NCI-H2227 (cell line): Measurements from ENCODE around the gene HMG20A.

Experiments used
- DNase-seq: peaks from one replicate; lab custom pipeline; 2025; ENCODE audit not compliant: unreplicated experiment; lab: John Stamatoyannopoulos, UW

Gene HMG20A

DNA sequence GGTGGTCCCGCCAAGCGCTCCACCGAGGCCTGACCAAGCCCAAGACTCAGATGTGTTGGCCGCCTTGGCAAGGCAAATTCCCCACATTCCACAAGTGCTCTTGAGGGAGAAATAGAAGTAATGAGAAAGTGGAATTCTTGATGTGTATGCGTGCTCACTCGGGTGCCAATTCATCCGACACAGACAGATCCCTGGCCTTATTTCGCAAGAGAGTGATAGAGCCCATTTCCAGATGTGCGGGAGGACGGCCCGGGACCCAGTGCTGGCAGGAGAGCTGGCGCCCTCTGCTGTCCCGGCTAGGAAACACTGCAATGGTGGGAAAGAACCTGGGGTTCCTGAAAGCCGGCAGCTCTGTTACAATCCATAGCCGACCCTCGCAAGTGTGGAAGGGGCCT, 76.0 kb downstream of the HMG20A start:
- peak; percentile 63 for DNase-seq

DNA sequence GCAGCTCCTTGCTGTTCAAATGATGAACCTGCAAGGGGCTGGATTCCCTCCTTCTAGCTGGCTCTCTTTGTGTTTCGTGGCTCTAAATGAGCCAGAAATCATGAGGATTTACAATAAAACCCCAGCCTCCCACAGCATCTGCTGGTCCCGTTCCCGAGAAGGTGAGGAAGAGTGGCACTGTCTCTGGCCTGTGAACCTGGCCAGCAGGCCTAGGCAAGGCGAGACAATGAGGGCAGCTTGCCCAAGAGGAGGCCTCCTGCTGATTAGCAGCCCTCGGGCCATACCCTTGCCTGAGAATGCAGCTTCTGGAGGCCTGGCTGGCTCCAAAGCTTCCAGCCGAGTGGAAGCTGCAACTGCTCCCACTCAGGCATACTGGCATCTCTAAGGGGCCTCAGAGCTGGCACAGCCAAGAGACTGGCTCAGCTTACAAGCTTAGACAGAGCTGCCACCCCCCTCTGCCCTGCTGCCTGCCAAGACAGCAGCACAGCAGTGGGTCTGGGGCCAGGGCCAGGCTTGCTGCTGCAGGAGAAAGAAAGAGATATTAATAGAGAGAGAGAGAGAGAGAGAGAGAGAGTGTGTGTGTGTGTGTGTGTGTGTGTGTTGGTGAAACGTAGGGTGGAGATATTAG, 76.5 kb downstream of the HMG20A start:
- DNase-seq, result peak; percentile 52

DNA sequence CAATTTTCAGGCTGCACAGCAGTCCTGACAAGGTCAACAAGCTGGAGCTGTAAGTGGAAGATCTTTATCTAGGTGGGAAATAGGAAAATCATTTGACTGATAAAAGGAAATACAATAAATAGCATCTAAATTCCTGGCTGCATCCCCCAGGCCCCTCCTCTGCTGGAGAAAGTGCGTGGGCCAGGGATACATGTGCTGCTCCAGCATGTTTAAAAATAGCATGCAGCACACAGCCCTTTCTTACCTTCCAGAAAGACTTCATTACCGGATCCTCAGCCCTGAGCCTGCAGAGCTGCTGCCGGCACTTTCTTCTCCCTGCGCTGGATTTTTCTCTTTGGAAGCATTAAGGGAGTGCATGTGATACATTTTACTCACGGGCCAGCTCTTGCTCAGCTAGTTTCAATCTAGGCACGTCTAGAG, 77.3 kb downstream of the HMG20A start:
- peak; percentile 44 for DNase-seq

DNA sequence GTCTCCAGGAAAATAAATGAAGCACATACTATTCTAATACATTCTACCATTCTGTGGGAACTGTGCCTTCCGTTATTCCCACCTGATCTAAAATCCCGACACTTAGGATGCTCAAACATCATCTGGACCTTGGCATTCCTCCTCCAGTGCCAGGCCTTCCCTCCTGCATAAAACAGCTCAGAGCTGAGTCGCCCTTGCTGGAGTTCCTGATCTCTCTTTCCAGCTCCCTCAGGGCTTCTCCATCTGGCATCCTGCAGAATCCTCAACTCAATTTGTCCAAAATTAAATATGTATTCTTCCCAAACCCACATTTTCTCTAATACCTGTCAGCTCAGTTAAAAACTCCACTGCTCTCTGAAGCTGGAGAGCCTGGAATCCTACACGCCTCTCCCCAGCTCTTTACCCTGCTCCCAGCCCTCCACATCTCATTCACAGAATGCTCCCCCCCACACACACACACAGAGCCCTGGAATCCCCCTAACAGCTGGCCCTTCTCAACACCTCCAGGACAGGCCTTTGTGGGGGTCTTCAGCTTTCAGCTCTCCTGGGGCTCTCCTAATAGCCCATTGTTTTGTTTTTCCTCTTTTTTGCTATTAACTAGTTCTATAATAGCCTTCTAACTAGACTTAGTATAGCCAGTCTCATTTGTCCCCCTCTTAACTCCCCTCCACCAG, 78.5 kb downstream of the HMG20A start:
- no peak for DNase-seq

DNA sequence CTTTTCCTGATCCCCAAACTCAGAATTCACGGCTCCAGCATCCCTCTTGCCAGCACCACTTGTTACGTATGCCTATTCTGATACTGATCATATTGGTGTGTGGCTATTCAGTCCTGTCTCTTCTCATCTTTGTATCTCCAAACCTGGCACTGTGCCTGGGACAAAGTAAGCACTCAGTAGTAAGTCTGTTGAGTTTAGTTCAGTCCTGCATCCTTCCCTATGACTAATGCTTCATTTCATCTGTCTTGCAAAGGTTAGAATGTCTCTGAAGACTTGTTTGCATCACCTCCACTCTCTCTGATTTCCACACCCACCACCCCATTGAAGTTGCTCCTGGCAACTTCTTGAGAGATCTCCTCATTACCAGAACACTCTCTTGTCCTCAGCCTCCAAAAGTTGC, 80.3 kb downstream of the HMG20A start:
- no peak for DNase-seq

DNA sequence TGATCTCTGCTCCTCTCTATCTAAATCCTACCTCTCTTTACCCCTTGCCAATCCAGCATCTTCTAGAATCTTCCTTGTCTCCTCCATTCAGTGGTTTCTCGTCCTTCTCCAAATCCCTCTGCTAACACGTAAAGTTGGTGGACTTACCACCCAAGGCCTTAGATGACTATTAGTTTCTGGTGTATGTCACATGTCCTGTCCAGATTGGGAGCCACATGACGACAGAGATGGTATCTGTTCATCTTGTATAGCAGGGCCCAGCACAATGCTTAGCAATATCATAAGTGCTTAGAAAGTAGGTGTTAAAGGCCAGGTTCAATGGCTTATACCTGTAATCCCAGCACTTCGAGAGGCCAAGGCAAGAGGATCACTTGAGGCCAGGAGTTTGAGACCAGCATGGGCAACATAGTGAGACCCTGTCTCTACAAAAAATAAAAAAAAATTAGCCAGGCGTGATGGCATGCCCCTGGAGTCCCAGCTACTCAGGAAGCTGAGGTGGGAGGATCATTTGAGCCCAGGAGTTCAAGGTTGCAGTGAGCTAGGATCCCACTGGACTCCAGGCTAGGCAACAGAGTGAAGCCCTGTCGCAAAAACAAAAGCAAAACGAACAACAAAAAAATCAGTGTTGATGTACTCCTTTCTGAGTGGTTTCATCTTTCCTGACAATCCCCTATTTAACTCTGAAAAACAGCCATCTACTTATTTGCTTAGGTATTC, 81.8 kb downstream of the HMG20A start:
- DNase-seq, result no peak

DNA sequence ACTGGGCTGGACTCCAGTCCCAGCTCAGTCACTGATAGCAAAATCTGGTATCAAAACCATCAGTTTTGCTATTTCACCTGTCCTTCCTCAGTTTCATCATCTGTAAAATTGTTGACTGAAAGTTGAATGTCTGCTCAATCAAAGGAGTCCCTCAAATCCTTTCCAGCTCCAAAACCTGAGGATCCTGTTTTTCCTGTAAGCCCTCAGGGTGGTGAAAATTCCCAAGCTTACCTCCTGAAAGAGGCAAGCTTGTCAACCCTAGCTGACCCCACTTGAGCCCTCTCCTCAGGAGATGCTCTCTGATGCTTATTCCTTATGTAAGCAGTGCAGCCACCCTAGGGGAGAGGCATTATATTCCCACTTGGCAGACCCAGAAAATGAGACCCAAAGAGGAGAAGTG, 82.6 kb downstream of the HMG20A start:
- DNase-seq, result no peak

DNA sequence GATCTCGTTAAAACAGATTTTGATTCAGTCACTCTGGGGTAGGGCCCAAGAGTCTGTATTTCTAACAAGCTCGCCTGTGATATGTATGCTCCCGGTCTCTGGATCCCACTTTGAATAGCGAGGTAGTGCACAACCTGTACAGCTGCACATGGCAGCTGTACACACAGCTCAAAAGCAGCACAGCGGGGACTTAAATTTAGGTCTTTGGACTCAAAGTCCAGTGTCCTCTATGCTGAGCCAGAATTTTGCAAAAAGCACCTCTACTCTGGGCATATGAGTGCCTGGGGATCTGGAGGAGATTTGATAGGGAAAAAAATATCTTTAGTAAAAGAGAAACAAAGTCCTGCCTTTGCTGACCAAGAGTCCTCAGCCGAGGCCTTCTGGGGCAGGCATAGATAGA, 83.1 kb downstream of the HMG20A start:
- DNase-seq, result no peak

DNA sequence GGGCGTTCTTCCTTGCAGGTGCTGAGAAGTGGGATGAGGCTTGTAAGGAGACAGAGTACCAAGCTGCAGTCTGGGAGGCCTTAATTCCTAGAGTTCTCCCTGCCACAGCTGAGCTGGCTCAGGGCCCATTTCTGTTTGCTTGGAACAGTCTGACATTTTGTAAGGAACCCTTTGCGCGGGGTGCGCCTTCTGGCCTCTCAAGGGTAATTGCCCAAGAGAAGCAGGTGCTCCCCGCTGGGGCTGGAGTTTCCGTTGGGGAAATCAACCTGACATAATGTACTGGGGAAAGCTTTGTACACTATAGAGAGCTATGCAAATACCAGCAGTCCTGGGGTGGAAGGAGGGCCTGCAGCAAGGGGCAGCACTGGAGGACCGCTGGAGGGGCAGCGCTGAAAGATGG, 83.6 kb downstream of the HMG20A start:
- peak; percentile 86 for DNase-seq

DNA sequence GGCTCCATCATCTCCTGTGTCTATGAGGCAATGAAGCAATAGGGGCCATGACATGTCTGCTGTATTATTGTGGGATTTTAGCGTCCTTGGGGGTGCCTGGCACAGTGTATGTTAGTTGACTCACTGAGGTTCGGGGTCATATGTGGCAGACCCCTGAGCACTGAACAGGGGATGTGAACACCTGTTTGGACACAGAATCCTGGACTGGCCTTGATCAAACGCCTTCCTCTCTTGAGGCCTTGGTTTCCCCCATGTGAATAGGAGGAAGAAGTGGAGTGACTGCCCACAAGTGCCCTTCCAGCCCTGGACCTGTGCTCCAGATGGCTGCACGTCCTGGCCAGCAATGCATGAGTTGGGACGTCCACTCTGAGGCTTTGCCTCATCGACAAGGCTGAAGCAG, 84.2 kb downstream of the HMG20A start:
- no peak for DNase-seq

DNA sequence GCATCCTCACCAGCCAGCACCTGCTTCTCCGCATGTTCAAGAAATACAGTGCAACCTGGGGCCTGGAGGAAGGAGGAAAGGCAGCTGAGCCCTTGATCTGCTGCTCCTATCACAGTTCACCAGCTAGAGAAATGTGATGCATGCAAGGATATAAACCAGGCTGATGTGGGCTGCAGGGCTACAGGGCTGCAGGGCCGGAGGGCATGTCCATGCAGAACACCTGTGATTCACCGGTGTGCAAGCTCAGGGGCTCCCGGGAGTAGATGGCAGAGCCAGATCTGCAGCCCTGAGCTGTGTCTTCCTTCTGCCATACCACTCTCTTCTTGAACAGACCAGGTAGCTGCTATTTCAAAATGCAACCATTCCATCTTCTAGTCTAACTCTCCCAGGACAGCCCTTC, 84.9 kb downstream of the HMG20A start:
- no peak for DNase-seq

DNA sequence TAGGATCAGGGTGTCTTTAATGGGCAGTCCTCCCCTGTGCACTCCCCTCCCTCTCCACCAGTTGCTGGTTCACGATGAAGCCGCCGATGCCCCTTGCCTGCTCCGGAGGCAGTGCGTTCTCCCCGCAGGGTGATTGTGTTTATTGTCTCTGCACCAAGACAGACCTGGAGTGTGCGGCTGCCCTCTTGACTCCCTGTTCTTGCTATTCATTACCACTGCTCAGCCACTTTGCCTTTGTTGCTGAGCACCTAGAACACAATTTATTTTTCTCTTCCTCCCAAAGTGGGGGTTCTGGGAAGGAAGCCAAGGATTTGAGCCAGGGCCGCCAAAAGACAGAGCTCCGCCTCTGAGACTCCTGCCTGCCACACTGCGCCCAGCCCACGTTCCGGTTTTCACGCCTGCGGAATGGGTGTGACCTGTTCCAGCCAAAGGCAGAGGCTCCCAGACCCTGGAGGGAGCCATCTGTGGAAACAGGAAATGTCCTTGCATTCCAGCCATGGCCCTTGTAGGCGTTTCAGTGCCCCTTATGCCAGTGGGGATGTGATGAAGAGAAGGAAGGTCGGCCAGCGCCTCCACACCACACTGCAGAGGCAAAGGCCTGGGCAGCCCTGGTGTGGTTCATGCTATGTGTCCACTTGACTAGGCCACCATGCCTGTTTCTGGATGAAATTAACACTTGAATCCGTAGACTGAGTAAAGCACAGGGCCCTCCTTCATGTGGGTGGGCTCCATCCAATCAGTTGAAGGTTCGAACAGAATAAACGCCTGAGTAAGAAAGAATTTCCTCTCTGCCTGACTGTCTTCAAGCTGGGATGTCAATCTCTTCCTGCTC, 85.8 kb downstream of the HMG20A start:
- DNase-seq, result peak; percentile 22

DNA sequence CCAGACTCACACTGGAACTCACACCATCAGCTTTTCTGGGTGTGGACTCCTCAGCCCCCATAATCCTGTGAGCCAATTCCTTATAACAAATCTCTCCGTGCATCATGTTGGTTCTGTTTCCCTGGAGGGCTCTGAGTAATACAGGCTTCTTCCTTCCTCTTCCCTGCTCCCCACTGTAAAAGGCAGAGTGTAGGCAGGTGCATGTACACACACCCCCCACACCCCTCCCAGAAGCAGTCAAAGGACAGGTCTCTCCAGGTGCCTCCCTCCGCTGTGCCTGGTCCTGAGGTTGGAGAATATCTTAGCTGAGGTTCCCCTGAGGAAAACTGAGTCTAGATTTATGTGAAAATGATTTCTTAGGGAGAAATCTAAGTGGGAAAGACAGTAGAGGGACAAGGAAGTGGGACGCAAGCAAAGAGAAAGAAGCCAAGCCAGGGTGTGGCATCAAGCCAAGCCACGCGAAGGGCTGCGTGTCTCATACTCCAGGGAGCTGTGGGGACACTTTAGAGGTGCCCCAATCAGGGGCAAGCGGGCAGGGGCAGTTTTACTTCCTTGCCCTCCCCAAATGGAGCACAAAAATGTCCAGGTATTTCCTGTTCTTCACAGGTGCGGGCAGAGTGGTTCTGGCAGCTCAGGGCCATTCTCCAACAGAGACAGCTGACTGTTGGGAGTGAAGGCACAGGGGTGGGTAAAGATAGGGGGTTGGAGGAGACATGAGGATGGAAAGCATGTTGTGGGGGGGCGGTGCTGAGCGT, 86.6 kb downstream of the HMG20A start:
- no peak for DNase-seq

DNA sequence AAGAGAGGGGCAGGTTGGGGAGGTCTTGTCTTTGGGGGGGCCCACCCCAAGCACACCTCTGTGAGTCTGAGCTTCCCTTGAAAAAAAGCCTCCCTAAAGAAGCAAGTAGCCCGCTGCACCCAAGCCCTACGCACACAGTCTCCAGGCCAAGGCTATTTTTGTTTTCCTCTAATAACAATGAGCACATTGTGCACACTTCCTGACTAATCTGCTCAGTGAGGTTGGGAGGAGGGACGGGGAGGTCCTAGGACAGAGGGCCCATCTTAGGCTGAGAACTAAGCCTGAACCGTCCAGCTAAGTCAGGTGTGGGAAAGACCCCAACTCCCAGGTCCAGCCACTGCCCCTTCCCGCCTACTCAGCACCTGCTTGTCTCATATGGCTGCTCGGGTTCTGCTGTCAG, 87.2 kb downstream of the HMG20A start:
- DNase-seq, result no peak

DNA sequence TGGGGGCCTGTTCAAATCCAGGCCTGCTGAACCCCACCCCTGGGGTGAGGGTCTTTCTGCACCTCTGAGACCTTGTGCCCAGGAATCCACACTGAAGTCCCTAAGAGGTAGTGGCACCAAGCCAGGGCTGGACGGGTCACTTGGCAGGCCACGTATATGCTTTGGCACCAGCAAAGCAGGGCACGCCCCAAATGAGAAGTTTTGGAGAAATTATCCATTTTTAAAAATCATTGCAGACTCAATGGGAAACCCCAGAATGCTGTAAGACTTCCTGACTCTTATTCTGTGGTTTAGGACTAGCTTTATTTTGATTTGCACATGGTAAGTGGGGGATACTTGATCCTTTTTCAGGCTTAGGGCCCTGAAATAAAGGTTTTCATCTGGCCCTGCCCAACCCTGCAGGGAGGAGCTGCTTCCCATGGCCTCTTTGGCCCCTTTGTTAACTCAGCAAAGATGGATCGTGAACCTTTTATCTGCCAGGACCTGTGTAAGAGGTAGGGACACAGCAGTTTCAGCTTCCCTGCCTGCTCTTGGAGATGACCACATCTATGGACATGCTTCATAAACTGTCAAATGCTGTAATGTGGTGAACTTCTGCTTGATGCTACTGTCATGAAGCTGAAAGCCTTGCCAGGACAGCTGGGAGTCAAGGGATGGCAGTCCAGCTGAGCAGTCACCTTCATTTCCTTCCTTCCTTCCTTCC, 88.0 kb downstream of the HMG20A start:
- DNase-seq, result no peak

DNA sequence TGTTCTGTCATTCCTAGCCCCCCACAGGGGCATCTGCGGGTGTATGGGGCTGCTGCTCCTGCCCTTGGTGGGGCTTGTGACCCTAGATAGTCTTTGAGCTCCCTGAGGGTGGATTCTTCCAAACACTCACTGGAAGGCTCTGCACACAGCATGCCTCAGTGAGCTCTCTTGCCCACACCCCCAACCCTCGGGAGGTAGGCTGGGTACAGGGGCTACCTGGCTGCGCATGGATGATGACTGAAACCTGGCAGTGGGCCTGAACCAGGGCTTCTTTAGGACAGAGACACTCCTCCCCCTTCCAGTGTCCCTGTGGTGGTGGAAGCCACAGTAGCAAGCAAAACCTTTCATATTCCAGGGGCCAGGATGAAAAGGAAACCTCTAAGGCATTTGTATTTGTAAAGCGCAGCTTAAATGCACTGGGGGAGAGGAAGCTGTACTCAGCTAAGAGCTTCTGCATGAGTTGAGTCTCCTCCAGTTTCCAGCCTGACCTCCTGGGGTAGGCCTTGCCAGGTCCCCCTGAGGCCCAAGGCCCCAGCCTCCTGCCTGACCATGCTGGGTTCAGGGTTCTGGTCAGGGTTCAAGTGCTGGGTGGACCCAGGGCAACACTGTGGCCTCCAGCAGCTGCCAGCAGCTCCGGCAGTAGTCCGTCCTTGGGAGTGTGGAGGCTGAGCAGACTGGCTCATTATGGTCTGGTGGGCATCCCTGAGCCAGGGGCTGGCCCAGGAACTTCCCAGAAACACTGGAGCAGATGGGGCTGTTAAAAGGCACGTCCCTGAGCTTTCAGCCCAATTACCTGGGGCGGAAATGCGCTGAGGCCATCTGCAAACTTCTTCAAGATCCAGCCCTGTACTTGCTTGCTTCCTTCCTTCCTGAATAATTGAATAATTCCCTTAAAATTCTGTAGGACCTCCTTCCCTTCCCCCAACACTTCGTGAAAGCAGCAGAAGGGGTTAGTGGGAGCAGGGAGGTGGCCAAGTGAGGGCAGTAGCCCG, 89.7 kb downstream of the HMG20A start:
- DNase-seq, result no peak

DNA sequence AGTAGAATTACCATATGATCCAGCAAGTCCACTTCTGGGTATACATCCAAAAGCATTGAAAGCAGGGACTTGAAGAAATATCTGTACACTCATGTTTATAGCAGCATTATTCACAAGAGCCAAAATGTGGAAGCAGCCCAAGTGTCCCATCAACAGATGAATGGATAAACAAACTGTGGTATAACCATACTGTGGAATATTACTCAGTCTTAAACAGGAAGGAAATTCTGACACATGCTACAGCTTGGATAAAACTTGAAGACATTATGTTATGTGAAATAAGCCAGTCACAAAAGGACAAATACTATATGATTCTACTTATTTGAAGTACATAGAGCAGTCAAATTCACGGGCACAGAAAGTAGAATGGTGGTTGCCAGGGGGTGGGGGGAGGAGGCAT, 91.2 kb downstream of the HMG20A start:
- no peak for DNase-seq

DNA sequence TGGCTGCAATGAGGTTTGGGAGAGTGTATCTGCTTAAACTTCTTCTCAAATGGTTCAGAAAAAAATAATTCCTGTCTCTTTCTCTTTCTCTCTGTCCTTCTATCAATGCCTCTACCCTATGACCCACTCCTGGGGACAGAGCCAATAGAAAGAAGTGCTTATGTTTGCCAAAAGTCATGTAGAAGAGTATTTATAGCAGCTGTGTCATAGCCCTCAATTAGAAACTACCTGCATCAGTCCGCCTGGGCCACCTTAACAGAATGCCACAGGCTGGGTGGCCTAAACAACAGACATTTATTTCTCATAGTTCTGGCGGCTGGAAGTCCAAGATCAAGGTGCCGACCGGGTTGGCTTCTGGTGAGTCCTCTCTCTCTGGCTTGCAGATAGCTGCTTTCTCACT, 92.5 kb downstream of the HMG20A start:
- DNase-seq, result no peak
